HG03460 (cell line): ENCODE results near the gene TRIP13.

Experiments
- ATAC-seq: cut with Tn5 transposase; IDR thresholded peaks from one replicate; pipeline ENCODE4 v1.9.1; 2021; ENCODE audit not compliant: unreplicated experiment

The TRIP13 gene

DNA sequence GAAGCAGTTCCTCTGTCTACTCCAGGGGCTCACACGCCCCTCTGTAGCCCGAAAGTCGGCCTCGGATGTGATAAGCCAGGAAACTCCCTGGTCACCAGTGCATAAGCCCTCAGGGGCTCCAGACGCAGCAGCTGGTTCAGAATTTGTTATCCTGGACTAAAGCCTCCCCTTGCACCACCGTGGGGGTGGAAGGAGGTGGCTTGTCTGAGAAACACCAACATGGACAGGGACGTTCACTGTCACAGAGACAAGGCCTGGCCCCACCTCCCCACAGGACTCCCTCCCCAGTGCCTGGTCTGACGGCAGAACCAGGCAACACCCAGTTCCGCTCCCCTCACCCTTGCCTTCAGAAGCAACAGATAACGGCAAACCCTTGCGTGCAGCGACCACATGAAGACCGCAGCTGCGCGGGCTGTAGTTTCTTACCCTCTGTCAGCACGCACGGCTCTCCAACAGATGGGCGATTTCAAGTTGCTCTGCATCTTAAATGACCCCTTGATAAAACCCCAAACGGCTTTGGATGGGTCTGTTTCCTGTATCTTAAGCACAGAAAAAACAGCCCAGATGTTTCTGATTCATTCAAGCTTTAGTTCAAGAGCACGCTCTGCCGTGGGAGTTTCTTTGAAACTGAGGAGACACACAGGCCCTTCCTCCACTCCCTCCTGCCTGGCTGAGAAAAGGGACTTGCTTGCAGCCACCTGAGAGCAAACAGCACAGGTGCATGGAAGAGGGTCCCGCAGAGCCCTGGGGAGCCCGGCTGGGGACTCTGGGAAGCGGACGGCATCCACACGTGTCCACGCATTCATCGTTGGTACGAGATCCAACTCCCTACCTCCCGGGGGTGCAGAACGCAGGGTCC lies 71.2 kb downstream of the TRIP13 start:
- peak; percentile 76 for ATAC-seq

DNA sequence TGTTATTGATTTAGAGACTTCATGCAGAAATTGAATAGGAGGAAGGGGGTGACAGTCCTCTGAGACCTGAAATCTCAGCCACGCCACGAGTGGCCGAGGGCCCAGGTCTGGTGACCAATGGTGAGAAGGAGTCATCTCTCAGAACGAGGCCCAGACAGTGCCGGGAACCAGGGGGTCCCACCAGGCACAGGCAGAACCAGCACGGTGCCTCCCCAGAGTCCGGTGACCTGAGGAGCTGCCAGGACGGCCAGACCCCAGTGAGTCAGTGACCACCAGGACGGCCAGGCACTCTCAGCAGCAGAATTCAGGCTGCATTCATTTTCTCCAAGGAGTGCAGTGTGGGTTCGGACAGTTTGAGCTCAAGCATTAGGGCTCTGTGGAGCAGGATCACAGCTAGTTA lies 72.1 kb downstream of the TRIP13 start:
- no peak for ATAC-seq

DNA sequence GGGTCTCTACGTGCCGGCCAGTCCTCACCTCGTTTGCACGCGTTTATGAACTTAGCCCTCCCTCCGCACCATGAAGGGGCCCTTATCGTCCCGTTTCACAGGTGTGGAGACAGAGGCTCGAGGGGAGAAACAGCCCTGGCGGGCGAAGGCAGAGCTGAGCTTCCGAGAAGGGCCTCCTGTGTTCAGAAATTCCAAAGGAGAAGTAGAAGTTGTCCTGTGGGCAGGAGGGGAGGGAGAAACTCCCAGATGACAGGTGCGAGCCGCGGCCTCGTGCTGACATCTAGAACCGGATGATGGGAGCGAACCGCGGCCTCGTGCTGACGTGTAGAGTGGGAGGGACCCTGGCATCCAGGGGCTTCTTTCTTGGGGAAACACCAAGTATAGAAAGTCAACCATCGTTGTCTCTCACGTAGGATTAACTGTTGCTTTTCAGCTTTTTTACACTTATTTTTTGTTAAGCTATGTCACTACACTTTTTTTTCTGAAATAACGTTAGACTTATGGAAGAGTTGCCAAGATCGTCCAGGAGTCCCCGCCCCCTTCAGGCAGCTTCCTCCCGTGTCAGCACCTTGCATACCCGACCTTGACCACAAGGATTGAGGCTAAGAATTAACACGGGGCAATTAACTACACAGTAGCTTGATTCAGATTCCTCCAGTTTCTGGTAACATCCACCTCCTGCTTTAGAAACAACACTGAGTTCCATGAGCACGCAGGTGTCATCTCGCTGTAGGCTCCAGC lies 73.1 kb downstream of the TRIP13 start:
- ATAC-seq, result no peak

DNA sequence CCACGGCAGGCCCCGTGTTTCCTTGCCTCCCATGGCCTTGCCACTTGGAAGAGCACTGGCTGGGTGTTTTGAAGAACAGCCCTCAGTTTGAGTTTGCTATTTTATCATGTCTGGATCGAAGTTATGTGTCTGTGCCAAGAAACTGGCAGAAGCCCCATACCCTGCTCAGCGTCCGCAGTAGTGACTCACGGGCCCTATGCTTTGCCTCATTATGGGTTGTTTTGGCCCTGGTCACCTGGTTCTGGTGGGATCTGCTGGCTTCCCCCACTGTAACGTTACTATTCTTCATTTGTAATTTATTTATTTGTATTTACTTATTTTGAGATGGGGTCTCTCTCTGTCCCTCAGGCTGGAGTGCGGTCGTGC lies 73.6 kb downstream of the TRIP13 start:
- no peak for ATAC-seq

DNA sequence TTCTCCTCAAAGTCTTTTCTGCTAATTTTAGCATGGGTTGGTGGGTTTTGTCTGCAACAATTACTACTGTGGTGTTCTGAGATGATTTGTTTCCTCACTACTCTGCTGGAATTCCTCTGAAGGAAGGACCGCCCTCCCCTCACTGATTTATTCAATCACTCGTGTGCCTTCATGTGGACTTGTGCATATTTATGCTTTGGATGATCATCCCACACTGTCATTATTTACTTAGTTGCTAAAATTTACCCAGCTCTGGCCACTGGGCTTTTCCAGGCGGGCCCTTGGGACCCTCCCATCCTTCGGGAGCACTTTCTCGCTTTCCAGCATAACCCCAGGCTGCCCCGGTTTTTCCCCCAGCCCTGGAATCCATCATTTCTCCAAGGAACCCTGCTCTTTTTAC lies 74.3 kb downstream of the TRIP13 start:
- no peak for ATAC-seq
